Panc1 (cell line): ENCODE measurements around the gene IRF2BP1.

ENCODE experiments used
- CTCF ChIP-seq: fragments of 450-650 bp; IDR thresholded peaks from 2 replicates; pipeline ENCODE4 v1.5.1; 2017; ENCODE audit warnings: mild to moderate bottlenecking
- POLR2AphosphoS5 ChIP-seq: IDR thresholded peaks from 2 replicates; pipeline ENCODE4 v1.6.1; 2012; ENCODE audit warnings: mild to moderate bottlenecking, low read depth, low read length, moderate library complexity
- REST ChIP-seq, 2 experiments: IDR thresholded peaks; 2 replicates each; pipeline ENCODE4 v1.6.1; 2011 to 2012; ENCODE audit warnings: low read depth in 2 of 2, control low read depth in 1 of 2, low read length in 1 of 2, mild to moderate bottlenecking in 1 of 2, moderate library complexity in 1 of 2; ENCODE audit not compliant: insufficient read depth in 1 of 2
- SIN3A ChIP-seq: IDR thresholded peaks from 2 replicates; pipeline ENCODE4 v1.6.1; 2012; ENCODE audit warnings: low read depth, mild to moderate bottlenecking, low read length, moderate library complexity, borderline replicate concordance; ENCODE audit not compliant: insufficient read depth

GRCh38 chr19:45934551-45935230 lies 48.8 kb upstream of the IRF2BP1 start:
- no peak for TF ChIP-seq CTCF
- TF ChIP-seq POLR2AphosphoS5, result no peak
- TF ChIP-seq SIN3A, result no peak
- TF ChIP-seq REST (IDR thresholded peaks at IDR 0.05; ENCODE audit: insufficient read depth in 1 of 2, low read depth in 2 of 2, low read length in 1 of 2), result no peak
